ENCODE data around the gene RAD18. TPM values are rescaled to one million over a fixed set of nuclear protein-coding genes. Genes with fewer than 3 reads are reported as not detected.

Gene RAD18
- polyA plus RNA-seq, 3 donors = 1.9 to 6.9 (median 5.1) TPM

DNA sequence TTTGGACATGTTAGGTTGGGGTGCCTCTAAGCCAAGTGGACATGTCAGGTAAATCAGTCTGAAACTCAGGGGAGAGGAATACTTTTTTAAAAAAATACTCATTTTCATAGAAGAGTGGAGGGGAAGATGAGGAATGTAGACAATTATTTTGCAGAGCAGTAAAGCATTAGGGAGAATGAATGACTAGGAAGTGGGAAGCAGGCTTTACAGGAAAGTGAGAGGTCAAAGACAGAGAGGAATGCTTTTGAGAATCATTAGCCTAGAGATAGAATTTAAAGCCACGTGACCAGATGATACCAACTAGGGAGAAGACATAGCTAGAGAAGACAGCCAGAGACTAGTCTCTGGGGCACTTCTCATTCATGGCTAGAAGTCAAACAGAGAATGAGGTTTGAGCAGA, 91.0 kb downstream of the RAD18 start:
- no peak for DNase-seq
- Mint-ChIP-seq H3K4me1 (no peaks in the 10 kb centered on the region), H3K4me3 (no peak overlapping the region), H3K9me3 (peaks cover 0 to 2% (median 0%) of the 10 kb centered on the region in 7 donors), H3K36me3 (peaks cover 7 to 8% of the 10 kb centered on the region in 2 donors), H3K27me3 (ENCODE audit: low read depth in 3 of 3) (peaks cover 0 to 3% (median 0%) of the 10 kb centered on the region in 3 donors), H3K27ac (no peak overlapping the region)
- H3K9ac ChIP-seq (ENCODE audit: insufficient read depth, low read length, poor library complexity, severe bottlenecking) = no peak overlapping the region
- peaks cover 0 to 8% of the 10 kb centered on the region in 2 donors for H3K36me3 ChIP-seq (replicated peaks in 1 of 2; ENCODE audit: control insufficient read depth in 1 of 2, insufficient read depth in 2 of 2, low read length in 2 of 2)
- intact Hi-C loops (cut with micrococcal nuclease) = no loop called here
- no peaks in the 10 kb centered on the region for H4K20me1 ChIP-seq (ENCODE audit: insufficient read depth, low read length)
- no peak overlapping the region for H3K4me2 ChIP-seq (replicated peaks; ENCODE audit: extremely low read depth, low read length, poor library complexity, severe bottlenecking)
- H3K4me1 ChIP-seq (ENCODE audit: control insufficient read depth in 1 of 2, insufficient read depth in 2 of 2, low read length in 2 of 2) = no peaks in the 10 kb centered on the region
- H3K4me3 ChIP-seq (replicated peaks in 1 of 3; ENCODE audit: low read depth in 2 of 3, low read length in 3 of 3) = no peak overlapping the region
- H3K27ac ChIP-seq (ENCODE audit: low read depth in 1 of 2, low read length in 2 of 2) = no peak overlapping the region
- TF ChIP-seq, protein P1, sequence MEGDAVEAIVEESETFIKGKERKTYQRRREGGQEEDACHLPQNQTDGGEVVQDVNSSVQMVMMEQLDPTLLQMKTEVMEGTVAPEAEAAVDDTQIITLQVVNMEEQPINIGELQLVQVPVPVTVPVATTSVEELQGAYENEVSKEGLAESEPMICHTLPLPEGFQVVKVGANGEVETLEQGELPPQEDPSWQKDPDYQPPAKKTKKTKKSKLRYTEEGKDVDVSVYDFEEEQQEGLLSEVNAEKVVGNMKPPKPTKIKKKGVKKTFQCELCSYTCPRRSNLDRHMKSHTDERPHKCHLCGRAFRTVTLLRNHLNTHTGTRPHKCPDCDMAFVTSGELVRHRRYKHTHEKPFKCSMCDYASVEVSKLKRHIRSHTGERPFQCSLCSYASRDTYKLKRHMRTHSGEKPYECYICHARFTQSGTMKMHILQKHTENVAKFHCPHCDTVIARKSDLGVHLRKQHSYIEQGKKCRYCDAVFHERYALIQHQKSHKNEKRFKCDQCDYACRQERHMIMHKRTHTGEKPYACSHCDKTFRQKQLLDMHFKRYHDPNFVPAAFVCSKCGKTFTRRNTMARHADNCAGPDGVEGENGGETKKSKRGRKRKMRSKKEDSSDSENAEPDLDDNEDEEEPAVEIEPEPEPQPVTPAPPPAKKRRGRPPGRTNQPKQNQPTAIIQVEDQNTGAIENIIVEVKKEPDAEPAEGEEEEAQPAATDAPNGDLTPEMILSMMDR (IDR thresholded peaks at IDR 0.05) = no peak
- no peaks in the 10 kb centered on the region for H3K79me2 ChIP-seq (ENCODE audit: insufficient read depth, low read length)
- 100% methylated on average over 1 of the region's 1 CpG for WGBS (ENCODE audit: insufficient coverage)
- H3K9me3 ChIP-seq (replicated peaks in 1 of 2; ENCODE audit: control insufficient read depth in 1 of 2, insufficient read depth in 1 of 2, low read length in 2 of 2) = no peaks in the 10 kb centered on the region
- no peak overlapping the region for H2AFZ ChIP-seq (ENCODE audit: insufficient read depth, low read depth, low read length, poor library complexity, severe bottlenecking)
- no peaks in the 10 kb centered on the region for H3K27me3 ChIP-seq (ENCODE audit: control insufficient read depth in 2 of 2, insufficient read depth in 2 of 2, low read length in 2 of 2)

DNA sequence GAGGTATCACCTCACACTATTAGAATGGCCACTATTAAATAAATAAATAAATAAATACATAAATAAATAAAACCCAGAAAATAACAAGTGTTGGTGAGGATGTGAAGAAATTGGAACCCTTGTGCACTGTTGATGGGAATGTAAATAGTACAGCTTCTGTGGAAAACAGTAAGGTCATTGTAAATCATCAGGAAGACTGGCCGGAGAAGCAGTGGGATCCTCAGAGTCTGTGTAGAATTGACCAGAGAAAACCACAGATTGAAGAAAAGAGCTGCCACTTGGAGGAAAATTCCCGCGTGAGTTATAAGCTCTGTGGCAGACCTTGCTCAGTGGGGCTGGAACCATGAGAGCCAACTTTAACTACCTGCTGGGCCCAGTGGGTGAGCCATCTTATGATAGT, 92.0 kb downstream of the RAD18 start:
- no peak for DNase-seq
- no peaks in the 10 kb centered on the region for H3K4me1 Mint-ChIP-seq
- no peak overlapping the region for H2AFZ ChIP-seq (ENCODE audit: insufficient read depth, low read depth, low read length, poor library complexity, severe bottlenecking)
- no peaks in the 10 kb centered on the region for H3K27me3 ChIP-seq (ENCODE audit: control insufficient read depth in 2 of 2, insufficient read depth in 2 of 2, low read length in 2 of 2)
- TF ChIP-seq, protein P1 (IDR thresholded peaks at IDR 0.05) = no peak
- H3K36me3 Mint-ChIP-seq = peaks cover 2 to 3% of the 10 kb centered on the region in 2 donors
- H3K9ac ChIP-seq (ENCODE audit: insufficient read depth, low read length, poor library complexity, severe bottlenecking) = no peak overlapping the region
- intact Hi-C loops (cut with micrococcal nuclease) = no loop called here
- H3K4me3 Mint-ChIP-seq = no peak overlapping the region
- no peak overlapping the region for H3K4me2 ChIP-seq (replicated peaks; ENCODE audit: extremely low read depth, low read length, poor library complexity, severe bottlenecking)
- WGBS (ENCODE audit: insufficient coverage) = 100% methylated on average over 3 of the region's 3 CpGs
- peaks cover 0 to 3% (median 0%) of the 10 kb centered on the region in 3 donors for H3K27me3 Mint-ChIP-seq (ENCODE audit: low read depth in 3 of 3)
- no peaks in the 10 kb centered on the region for H3K79me2 ChIP-seq (ENCODE audit: insufficient read depth, low read length)
- H3K27ac ChIP-seq (ENCODE audit: low read depth in 1 of 2, low read length in 2 of 2) = no peak overlapping the region
- H3K9me3 ChIP-seq (replicated peaks in 1 of 2; ENCODE audit: control insufficient read depth in 1 of 2, insufficient read depth in 1 of 2, low read length in 2 of 2) = no peaks in the 10 kb centered on the region
- no peaks in the 10 kb centered on the region for H3K4me1 ChIP-seq (ENCODE audit: control insufficient read depth in 1 of 2, insufficient read depth in 2 of 2, low read length in 2 of 2)
- H3K27ac Mint-ChIP-seq = no peak overlapping the region
- H3K4me3 ChIP-seq (replicated peaks in 1 of 3; ENCODE audit: low read depth in 2 of 3, low read length in 3 of 3) = no peak overlapping the region
- peaks cover 0 to 2% (median 0%) of the 10 kb centered on the region in 7 donors for H3K9me3 Mint-ChIP-seq
- no peaks in the 10 kb centered on the region for H3K36me3 ChIP-seq (replicated peaks in 1 of 2; ENCODE audit: control insufficient read depth in 1 of 2, insufficient read depth in 2 of 2, low read length in 2 of 2)
- no peaks in the 10 kb centered on the region for H4K20me1 ChIP-seq (ENCODE audit: insufficient read depth, low read length)

Measured in CD14-positive monocyte (primary cell).